B cell (primary cell): ENCODE measurements around the gene HOXB13. TPM values are rescaled to one million over a fixed set of nuclear protein-coding genes. Genes with fewer than 3 reads are reported as not detected.

ENCODE experiments used
- ATAC-seq: fragments of 200-7000 bp; cut with Tn5 transposase; one replicate; pipeline ENCODE4 v1.10.0; 2021; ENCODE audit warnings: low read depth, mild to moderate bottlenecking, moderate number of reproducible peaks, moderate library complexity
- CTCF ChIA-PET: fragments of 350-600 bp; sonication (Branson Sonifier 250); formaldehyde crosslinking; loops from one replicate; lab custom pipeline; 2021; ENCODE audit warnings: antibody characterized with exemption, inconsistent platforms; lab: Charles Lee
- POLR2A ChIA-PET: fragments of 350-600 bp; sonication (Branson Sonifier 250); formaldehyde crosslinking; loops from one replicate; lab custom pipeline; 2021; ENCODE audit warnings: antibody characterized with exemption; lab: Charles Lee
- DNase-seq: peaks from one replicate; pipeline ENCODE4 v3.0.0; 2013
- H2AFZ ChIP-seq: 2 replicates; pipeline ENCODE4 v1.6.1; 2012; ENCODE audit warnings: mild to moderate bottlenecking, low read depth, low read length; ENCODE audit not compliant: insufficient read depth, poor library complexity, severe bottlenecking
- H3K27ac ChIP-seq, 2 donors: 1 replicate in 1 of 2; 2 replicates in 1 of 2; pipeline ENCODE4 v1.5.1; 2012 to 2013; ENCODE audit warnings: low read length in 2 of 2, mild to moderate bottlenecking in 2 of 2, moderate library complexity in 1 of 2
- H3K27me3 ChIP-seq, 4 experiments: fragments of 200-600 bp in 1 of 4; sonication (generic) in 1 of 4; replicated peaks in 1 of 4; 1 replicate in 2 of 4; 2 replicates in 2 of 4; pipeline versions ENCODE4 v1.6.1 to v1.7.0; 2013 to 2016; ENCODE audit warnings: low read length in 3 of 4, mild to moderate bottlenecking in 2 of 4, mixed read lengths in 1 of 4, moderate library complexity in 1 of 4; ENCODE audit not compliant: insufficient read depth in 4 of 4, control insufficient read depth in 3 of 4; ENCODE audit errors: control extremely low read depth in 1 of 4
- H3K36me3 ChIP-seq, 2 experiments: replicated peaks in 1 of 2; 1 replicate in 1 of 2; 2 replicates in 1 of 2; pipeline versions ENCODE4 v1.6.1 to v1.7.1; 2013; ENCODE audit warnings: low read length in 1 of 2; ENCODE audit not compliant: insufficient read depth in 2 of 2, control insufficient read depth in 1 of 2; ENCODE audit errors: control extremely low read depth in 1 of 2, extremely low read depth in 1 of 2
- H3K4me1 ChIP-seq, 2 donors: fragments of 200-600 bp in 1 of 2; sonication (generic) in 1 of 2; 1 replicate in 1 of 2; 2 replicates in 1 of 2; pipeline versions ENCODE4 v1.5.1 to v1.6.1; 2013 to 2017; ENCODE audit warnings: low read length in 2 of 2; ENCODE audit not compliant: control insufficient read depth in 2 of 2, insufficient read depth in 2 of 2
- H3K4me2 ChIP-seq: replicated peaks from 2 replicates; pipeline ENCODE3; 2012; ENCODE audit warnings: mild to moderate bottlenecking, low read depth, low read length; ENCODE audit not compliant: poor library complexity, severe bottlenecking
- H3K4me3 ChIP-seq, 5 experiments: fragments of 200-600 bp in 1 of 5; sonication (generic) in 1 of 5; 1 replicate in 3 of 5; 2 replicates in 2 of 5; pipeline versions ENCODE4 v1.5.1 to v1.7.0; 2011 to 2016; ENCODE audit warnings: low read length in 4 of 5, mild to moderate bottlenecking in 4 of 5, low read depth in 2 of 5, control low read depth in 1 of 5, moderate library complexity in 1 of 5; ENCODE audit not compliant: insufficient read depth in 1 of 5; ENCODE audit errors: control extremely low read depth in 1 of 5, extremely low read depth in 1 of 5
- H3K79me2 ChIP-seq: fragments of 200-600 bp; sonication (generic); one replicate; pipeline ENCODE4 v1.6.0; 2016; ENCODE audit warnings: low read length; ENCODE audit not compliant: control insufficient read depth, insufficient read depth
- H3K9ac ChIP-seq: fragments of 200-600 bp; sonication (generic); 2 replicates; pipeline ENCODE4 v1.6.1; 2017; ENCODE audit warnings: mild to moderate bottlenecking, low read length, moderate library complexity
- H3K9me3 ChIP-seq, 3 donors: one replicate each; pipeline versions ENCODE4 v1.6.1 to v1.7.1; 2013; ENCODE audit warnings: low read length in 2 of 3; ENCODE audit not compliant: control insufficient read depth in 2 of 3, insufficient read depth in 1 of 3; ENCODE audit errors: control extremely low read depth in 1 of 3
- H4K20me1 ChIP-seq: 2 replicates; pipeline ENCODE4 v1.6.0; 2012; ENCODE audit warnings: mild to moderate bottlenecking, low read length; ENCODE audit not compliant: insufficient read depth, control insufficient read depth, poor library complexity, severe bottlenecking
- H3K27ac Mint-ChIP-seq: one replicate; pipeline ENCODE4 v1.8.0; 2021; ENCODE audit warnings: mixed read lengths
- H3K27me3 Mint-ChIP-seq: one replicate; pipeline ENCODE4 v1.8.0; 2021; ENCODE audit warnings: mixed read lengths
- H3K4me1 Mint-ChIP-seq: one replicate; pipeline ENCODE4 v1.8.0; 2021; ENCODE audit warnings: mixed read lengths
- H3K4me3 Mint-ChIP-seq: one replicate; pipeline ENCODE4 v1.8.0; 2021; ENCODE audit warnings: mixed read lengths
- H3K9me3 Mint-ChIP-seq: one replicate; pipeline ENCODE4 v1.8.0; 2022; ENCODE audit warnings: mixed read lengths; ENCODE audit not compliant: insufficient read depth
- CTCF ChIP-seq: fragments of 200-600 bp; IDR thresholded peaks from one replicate; pipeline ENCODE4 v1.8.0; 2022; ENCODE audit warnings: antibody characterized with exemption, mild to moderate bottlenecking
- EZH2 ChIP-seq: IDR thresholded peaks from 2 replicates; pipeline ENCODE4 v1.6.1; 2012; ENCODE audit warnings: borderline replicate concordance, low read depth, mild to moderate bottlenecking, moderate library complexity, low read length; ENCODE audit not compliant: insufficient read depth, poor library complexity, severe bottlenecking
- WGBS: methylation state at CpG from one replicate; pipeline ENCODE4 v1.1.5; 2013; ENCODE audit warnings: missing lambda C conversion rate; ENCODE audit not compliant: insufficient coverage; 5-methylcytosine and 5-hydroxymethylcytosine counted together
- intact Hi-C: fragments of 100-400 bp; cut with micrococcal nuclease; formaldehyde crosslinking; loops from one replicate; pipeline ENCODE4 v1.10.0; 2022
- polyA minus RNA-seq: library from RNA; depleted of rRNA, polyadenylated mRNA; stranded (reverse); fragments of >200 nt; gene quantifications from 2 replicates; pipeline ENCODE4 v1.2.3, GENCODE V29; 2012
- polyA plus RNA-seq: library from polyadenylated mRNA; depleted of rRNA; stranded (reverse); fragments of >200 nt; gene quantifications from 2 replicates; pipeline ENCODE4 v1.2.3, GENCODE V29; 2012
- total RNA-seq, 2 donors: library from RNA; stranded (reverse); fragments of 120-200 nt in 1 of 2; gene quantifications; 1 replicate in 1 of 2; 2 replicates in 1 of 2; pipeline versions ENCODE4 v1.2.3 to v1.2.4, GENCODE V29; 2013 to 2022

HOXB13 gene
- total RNA-seq (not detected in 2 replicates), polyA plus RNA-seq (not detected in 2 replicates), polyA minus RNA-seq (0.07 TPM in 1 of 2 replicates, not detected in the other)
- total RNA-seq (2013) = not detected

- H3K4me3 Mint-ChIP-seq = peak within 1 kb of the TSS; percentile 38
- Histone ChIP-seq H3K36me3 (no peaks in the 10 kb centered on the region), H4K20me1 (no peaks in the 10 kb centered on the region), H3K4me3 (peak within 1 kb of the TSS in 3 of 5 experiments; percentile 0 to 27 (median 6)), H3K27ac (no peak within 1 kb of the TSS), H3K4me2 (peak within 1 kb of the TSS; percentile 65), H3K27me3 (peaks cover 0 to 92% (median 81%) of the 10 kb centered on the region in 4 experiments), H3K79me2 (no peaks in the 10 kb centered on the region), H3K9ac (no peak within 1 kb of the TSS), H2AFZ (peak within 1 kb of the TSS; percentile 18), H3K4me1 (peaks cover 50 to 71% of the 10 kb centered on the region in 2 donors), H3K9me3 (peaks cover 2 to 49% (median 2%) of the 10 kb centered on the region in 3 donors)
- POLR2A ChIA-PET = interaction anchor here (0.7 kb wide), 1 partner anchor 65 kb away, joined by 3 read pairs; no protein-coding TSS in a partner anchor
- DNase-seq (peak; percentile 46), ATAC-seq (no peak)
- TF ChIP-seq CTCF = no peak
- TF ChIP-seq EZH2 = no peak
- CTCF ChIA-PET = interaction anchor here (1.0 to 1.5 kb wide), 2 partner anchors 10 to 150 kb away, joined by 3 read pairs; no protein-coding TSS in a partner anchor
- intact Hi-C loops = loop anchor here (5.0 to 10.0 kb wide), 2 partner anchors 131 to 266 kb away; partner anchors contain the start of gene IGF2BP1
- 9% methylated on average over 37 of the region's 55 CpGs for WGBS
- H3K27me3 Mint-ChIP-seq = peaks cover 82% of the 10 kb centered on the region
- no peaks in the 10 kb centered on the region for H3K9me3 Mint-ChIP-seq
- peaks cover 36% of the 10 kb centered on the region for H3K4me1 Mint-ChIP-seq
- H3K27ac Mint-ChIP-seq = no peak within 1 kb of the TSS
Measured at GRCh38 chr17:48728232-48729231, at the start of gene HOXB13. Gene HOXB13 (minus strand): TSS chr17:48728750. CDS start chr17:48728593, 157 bp downstream.
